SU-DHL-6 (cell line): Measurements from ENCODE around the gene ADAM12.

ENCODE experiments used
- H2AFZ ChIP-seq: fragments of 200-600 bp; sonication (generic); 2 replicates; pipeline ENCODE4 v1.6.1; 2014; ENCODE audit warnings: low read depth, mild to moderate bottlenecking, moderate library complexity, mixed read lengths, antibody characterized with exemption, low read length; ENCODE audit not compliant: severe bottlenecking
- H3F3A ChIP-seq: fragments of 200-600 bp; shearing (Covaris generic); 2 replicates; pipeline ENCODE4 v1.6.0; 2016; ENCODE audit warnings: antibody characterized with exemption, mild to moderate bottlenecking; ENCODE audit not compliant: insufficient read depth
- H3K27ac ChIP-seq: fragments of 200-600 bp; sonication (generic); 2 replicates; pipeline ENCODE4 v1.5.1; 2016; ENCODE audit warnings: low read depth, mild to moderate bottlenecking, low read length, moderate library complexity, mixed read lengths
- H3K27me3 ChIP-seq: fragments of 200-600 bp; sonication (generic), shearing (Covaris generic); 2 replicates; pipeline ENCODE4 v1.6.0; 2014; ENCODE audit warnings: mild to moderate bottlenecking, low read length
- H3K36me3 ChIP-seq: fragments of 200-600 bp; sonication (generic); 2 replicates; pipeline ENCODE4 v1.6.1; 2014; ENCODE audit warnings: mild to moderate bottlenecking, low read length, mixed read lengths
- H3K4me2 ChIP-seq: fragments of 300-600, 200-600 bp; shearing (Covaris generic), sonication (generic); 2 replicates; pipeline ENCODE4 v1.6.0; 2014; ENCODE audit warnings: low read length, low read depth, mild to moderate bottlenecking; ENCODE audit not compliant: poor library complexity, severe bottlenecking
- H3K4me3 ChIP-seq: fragments of 200-600 bp; sonication (generic); 2 replicates; pipeline ENCODE4 v1.5.1; 2014; ENCODE audit warnings: antibody characterized with exemption, low read length, mild to moderate bottlenecking, mixed read lengths; ENCODE audit not compliant: insufficient read depth, poor library complexity, severe bottlenecking
- H3K79me2 ChIP-seq: fragments of 200-600 bp; sonication (generic); 2 replicates; pipeline ENCODE4 v1.6.1; 2014; ENCODE audit warnings: mild to moderate bottlenecking, low read length, moderate library complexity; ENCODE audit not compliant: insufficient read depth
- H3K9ac ChIP-seq: fragments of 200-600 bp; sonication (generic); 2 replicates; pipeline ENCODE4 v1.7.0; 2014; ENCODE audit warnings: mild to moderate bottlenecking, low read length
- H3K9me2 ChIP-seq: fragments of 200-600 bp; sonication (generic); replicated peaks from 2 replicates; pipeline ENCODE4 v1.6.1; 2014; ENCODE audit warnings: low read length; ENCODE audit not compliant: insufficient read depth
- H3K9me3 ChIP-seq: fragments of 200-600 bp; sonication (generic); 2 replicates; pipeline ENCODE4 v1.6.1; 2014; ENCODE audit warnings: low read length, mixed read lengths; ENCODE audit not compliant: insufficient read depth
- H4K20me1 ChIP-seq: fragments of 200-600 bp; sonication (generic); 2 replicates; pipeline ENCODE4 v1.6.1; 2014; ENCODE audit warnings: low read depth, mild to moderate bottlenecking, antibody characterized with exemption, low read length, moderate library complexity, mixed read lengths
- CTCF ChIP-seq: fragments of 200-600 bp; sonication (generic); IDR thresholded peaks from one replicate; pipeline ENCODE4 v1.5.1; 2017; ENCODE audit warnings: antibody characterized with exemption, mild to moderate bottlenecking, low read length, moderate library complexity; ENCODE audit not compliant: insufficient read depth, poor library complexity, severe bottlenecking
- EZH2phosphoT487 ChIP-seq: fragments of 200-600 bp; sonication (generic), shearing (Covaris generic); conservative IDR thresholded peaks from 2 replicates; pipeline ENCODE4 v1.6.1; 2018; ENCODE audit warnings: mild to moderate bottlenecking, antibody characterized with exemption, low read length, moderate library complexity, mixed read lengths

ADAM12 gene

GRCh38 chr10:126204320-126204719, 184.0 kb downstream of the ADAM12 start:
- Histone ChIP-seq H3K27me3 (no peaks in the 10 kb centered on the region), H4K20me1 (no peaks in the 10 kb centered on the region), H3K79me2 (no peaks in the 10 kb centered on the region), H3K27ac (no peak overlapping the region), H3K36me3 (no peaks in the 10 kb centered on the region), H3K9ac (no peak overlapping the region), H3K4me3 (no peak overlapping the region), H3K9me2 (no peaks in the 10 kb centered on the region), H3K9me3 (no peaks in the 10 kb centered on the region), H2AFZ (no peak overlapping the region), H3K4me2 (no peak overlapping the region), H3F3A (no peaks in the 10 kb centered on the region)
- TF ChIP-seq EZH2phosphoT487: no peak
- no peak for TF ChIP-seq CTCF

- no peak overlapping the region for H3K4me2 ChIP-seq
- H2AFZ ChIP-seq: no peak overlapping the region
- no peak overlapping the region for H3K9ac ChIP-seq
- H3K4me3 ChIP-seq: no peak overlapping the region
- no peaks in the 10 kb centered on the region for H3K9me3 ChIP-seq
- H3F3A ChIP-seq: no peaks in the 10 kb centered on the region
- no peaks in the 10 kb centered on the region for H4K20me1 ChIP-seq
- no peak overlapping the region for H3K27ac ChIP-seq
- no peaks in the 10 kb centered on the region for H3K79me2 ChIP-seq
- H3K27me3 ChIP-seq: no peaks in the 10 kb centered on the region
- H3K9me2 ChIP-seq: no peaks in the 10 kb centered on the region
- H3K36me3 ChIP-seq: no peaks in the 10 kb centered on the region
- TF ChIP-seq CTCF (no peak), EZH2phosphoT487 (no peak)
Measured at GRCh38 chr10:126203746-126204145, 184.5 kb downstream of the ADAM12 start.

GRCh38 chr10:126201603-126202002, 186.7 kb downstream of the ADAM12 start:
- H3K4me3 ChIP-seq: no peak overlapping the region
- H2AFZ ChIP-seq: no peak overlapping the region
- no peaks in the 10 kb centered on the region for H3K27me3 ChIP-seq
- H3K79me2 ChIP-seq: no peaks in the 10 kb centered on the region
- no peak overlapping the region for H3K9ac ChIP-seq
- H3K9me3 ChIP-seq: no peaks in the 10 kb centered on the region
- TF ChIP-seq EZH2phosphoT487: no peak
- TF ChIP-seq CTCF: no peak
- no peak overlapping the region for H3K4me2 ChIP-seq
- no peak overlapping the region for H3K27ac ChIP-seq
- H3F3A ChIP-seq: no peaks in the 10 kb centered on the region
- no peaks in the 10 kb centered on the region for H3K36me3 ChIP-seq
- H3K9me2 ChIP-seq: no peaks in the 10 kb centered on the region
- H4K20me1 ChIP-seq: no peaks in the 10 kb centered on the region
